ENCODE measurements around the gene FADS2.

Gene FADS2

DNA sequence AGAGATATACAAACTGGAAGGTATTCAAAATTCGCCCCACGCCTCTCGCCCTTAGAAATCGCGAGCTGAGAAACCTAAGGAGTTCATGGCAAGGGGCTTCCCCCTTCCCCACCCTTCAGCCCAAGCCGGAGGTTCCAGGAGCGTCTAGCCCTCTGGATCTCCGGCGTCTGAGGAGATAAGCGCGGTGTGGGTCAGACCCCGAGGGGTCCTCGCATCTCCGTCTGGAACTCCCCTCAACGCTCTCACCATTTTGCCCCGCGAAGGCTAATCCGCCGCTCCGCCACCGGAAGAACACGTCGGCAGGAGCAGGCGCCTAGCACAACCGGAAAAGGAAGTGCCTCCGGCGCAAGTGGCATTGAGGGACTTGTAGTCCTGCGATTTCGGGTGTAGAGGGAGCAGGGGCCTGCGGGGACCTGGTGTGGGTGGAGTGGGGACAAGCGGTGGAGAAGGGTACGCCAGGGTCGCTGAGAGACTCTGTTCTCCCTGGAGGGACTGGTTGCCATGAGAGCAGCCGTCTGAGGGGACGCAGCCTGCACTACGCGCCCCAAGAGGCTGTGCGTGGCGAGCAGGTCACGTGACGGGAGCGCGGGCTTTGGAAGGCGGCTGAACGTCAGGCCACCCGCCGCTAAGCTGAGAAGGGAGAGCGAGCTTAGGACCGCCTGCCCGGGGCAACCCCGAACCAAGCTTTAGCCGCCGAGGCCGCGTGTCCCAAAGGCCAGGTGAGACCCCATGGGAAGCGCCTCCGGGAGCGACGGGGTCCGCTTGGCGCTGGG, 35.6 kb upstream of the FADS2 start, which contains the start of the genes FEN1 and TMEM258:
TSS of gene FEN1 (plus strand) at position 602 of the 773 bp plus-strand sequence. CDS start 2,451 bp downstream, outside the sequence.
TSS of gene TMEM258 (minus strand) at position 290 of the 773 bp plus-strand sequence. CDS start at position 249, 41 bp downstream.
- Mint-ChIP-seq H3K4me1 (ENCODE audit: low read depth) (peaks cover 58% of the 10 kb centered on the region), H3K36me3 (ENCODE audit: low read depth) (peaks cover 90% of the 10 kb centered on the region), H3K27me3 (no peaks in the 10 kb centered on the region), H3K27ac (peak within 1 kb of the TSS; percentile 100), H3K9me3 (no peaks in the 10 kb centered on the region), H3K4me3 (peak within 1 kb of the TSS; percentile 92)
- peak; percentile 94 for DNase-seq

DNA sequence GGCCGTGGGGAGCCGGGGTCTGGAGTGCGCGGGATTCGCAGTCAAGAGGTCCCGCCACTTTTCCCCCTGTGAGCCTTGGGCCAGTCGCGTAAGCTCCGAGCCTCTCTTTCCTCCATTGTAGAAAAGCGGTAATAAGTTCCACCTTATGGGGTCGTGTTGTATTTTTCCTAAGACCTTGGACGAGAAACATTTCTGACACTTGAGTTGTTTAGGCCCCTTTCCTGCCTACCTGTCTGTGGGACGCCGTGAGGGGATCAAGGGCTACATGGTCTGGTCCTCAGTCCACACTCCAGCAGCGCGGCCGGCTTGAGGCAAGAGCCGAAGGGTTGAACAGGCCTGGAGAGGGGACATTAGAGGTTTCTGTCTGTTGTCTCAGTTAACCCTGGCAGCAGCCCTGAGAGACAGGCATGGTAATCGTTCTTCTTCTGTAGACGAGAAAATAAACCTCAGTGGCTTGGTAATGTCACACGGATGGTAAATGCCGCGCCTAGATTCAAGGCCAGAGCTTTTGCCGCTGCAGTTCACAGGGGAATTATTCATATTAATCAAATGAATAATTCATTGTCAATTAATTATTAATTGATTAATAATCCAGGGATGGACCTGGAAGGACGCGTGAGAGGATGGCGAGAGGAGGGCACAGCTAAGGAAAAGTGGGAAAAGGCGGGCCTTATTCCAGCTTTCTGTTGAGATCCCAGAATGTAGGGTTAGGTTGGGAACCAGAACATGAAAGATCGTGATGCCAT, 34.8 kb upstream of the FADS2 start:
- peak overlapping the region; percentile 100 for H3K27ac Mint-ChIP-seq
- H3K4me3 Mint-ChIP-seq: peak overlapping the region; percentile 92
- peak; percentile 58 for DNase-seq
- H3K4me1 Mint-ChIP-seq (ENCODE audit: low read depth): peaks cover 58% of the 10 kb centered on the region
- peaks cover 91% of the 10 kb centered on the region for H3K36me3 Mint-ChIP-seq (ENCODE audit: low read depth)
- no peaks in the 10 kb centered on the region for H3K27me3 Mint-ChIP-seq
- H3K9me3 Mint-ChIP-seq: no peaks in the 10 kb centered on the region

DNA sequence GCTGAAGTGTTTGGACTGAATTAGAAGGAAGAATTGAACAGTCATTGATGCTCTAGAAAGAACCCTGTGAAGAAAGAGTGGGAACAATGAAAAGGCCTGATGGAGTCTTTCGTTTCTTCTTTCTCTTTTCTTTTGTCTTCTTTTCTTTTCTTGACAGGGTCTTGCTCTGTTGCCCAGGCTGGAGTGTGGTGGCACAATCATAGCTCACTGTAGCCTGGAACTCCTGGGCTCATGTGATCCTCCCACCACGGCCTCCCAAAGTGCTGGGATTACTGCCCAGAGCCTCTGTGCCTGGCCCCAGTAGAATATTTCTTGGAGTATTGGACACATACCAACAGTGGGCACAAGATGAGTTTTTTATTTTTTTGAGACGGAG, 34.3 kb upstream of the FADS2 start:
- H3K9me3 Mint-ChIP-seq: no peaks in the 10 kb centered on the region
- H3K4me3 Mint-ChIP-seq: peak overlapping the region; percentile 92
- H3K27me3 Mint-ChIP-seq: no peaks in the 10 kb centered on the region
- peak overlapping the region; percentile 100 for H3K27ac Mint-ChIP-seq
- no peak for DNase-seq
- peaks cover 91% of the 10 kb centered on the region for H3K36me3 Mint-ChIP-seq (ENCODE audit: low read depth)
- H3K4me1 Mint-ChIP-seq (ENCODE audit: low read depth): peaks cover 55% of the 10 kb centered on the region

DNA sequence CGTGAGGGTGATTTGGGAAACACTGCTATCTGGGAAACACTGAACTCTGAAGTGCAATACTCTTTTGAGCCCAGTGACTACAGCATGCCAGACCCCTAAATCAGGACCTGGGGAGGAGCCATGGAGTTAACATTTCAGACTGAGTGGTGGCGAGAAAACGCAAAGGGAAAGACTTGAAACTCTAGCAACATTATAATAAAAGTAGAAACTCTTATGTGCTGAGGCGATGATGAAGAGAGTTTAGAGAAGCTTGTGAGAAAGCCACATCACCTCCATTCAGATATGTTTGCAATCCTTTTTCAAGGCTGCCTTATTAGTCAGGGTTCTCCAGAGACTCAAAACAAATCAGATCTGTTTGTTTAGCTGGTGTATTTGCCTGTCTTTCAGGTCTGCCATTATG, 33.5 kb upstream of the FADS2 start:
- DNase-seq: no peak
- H3K9me3 Mint-ChIP-seq: no peaks in the 10 kb centered on the region
- no peaks in the 10 kb centered on the region for H3K27me3 Mint-ChIP-seq
- H3K27ac Mint-ChIP-seq: no peak overlapping the region
- peaks cover 90% of the 10 kb centered on the region for H3K36me3 Mint-ChIP-seq (ENCODE audit: low read depth)
- H3K4me1 Mint-ChIP-seq (ENCODE audit: low read depth): peaks cover 54% of the 10 kb centered on the region
- peak overlapping the region; percentile 92 for H3K4me3 Mint-ChIP-seq

DNA sequence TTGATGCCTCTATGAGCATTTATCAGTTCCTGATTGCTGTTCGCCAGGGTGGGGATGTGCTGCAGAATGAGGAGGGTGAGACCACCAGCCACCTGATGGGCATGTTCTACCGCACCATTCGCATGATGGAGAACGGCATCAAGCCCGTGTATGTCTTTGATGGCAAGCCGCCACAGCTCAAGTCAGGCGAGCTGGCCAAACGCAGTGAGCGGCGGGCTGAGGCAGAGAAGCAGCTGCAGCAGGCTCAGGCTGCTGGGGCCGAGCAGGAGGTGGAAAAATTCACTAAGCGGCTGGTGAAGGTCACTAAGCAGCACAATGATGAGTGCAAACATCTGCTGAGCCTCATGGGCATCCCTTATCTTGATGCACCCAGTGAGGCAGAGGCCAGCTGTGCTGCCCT, 32.6 kb upstream of the FADS2 start:
- no peak overlapping the region for H3K27ac Mint-ChIP-seq
- H3K9me3 Mint-ChIP-seq: no peaks in the 10 kb centered on the region
- H3K27me3 Mint-ChIP-seq: no peaks in the 10 kb centered on the region
- H3K4me3 Mint-ChIP-seq: peak overlapping the region; percentile 92
- peaks cover 89% of the 10 kb centered on the region for H3K36me3 Mint-ChIP-seq (ENCODE audit: low read depth)
- peaks cover 45% of the 10 kb centered on the region for H3K4me1 Mint-ChIP-seq (ENCODE audit: low read depth)
- no peak for DNase-seq

DNA sequence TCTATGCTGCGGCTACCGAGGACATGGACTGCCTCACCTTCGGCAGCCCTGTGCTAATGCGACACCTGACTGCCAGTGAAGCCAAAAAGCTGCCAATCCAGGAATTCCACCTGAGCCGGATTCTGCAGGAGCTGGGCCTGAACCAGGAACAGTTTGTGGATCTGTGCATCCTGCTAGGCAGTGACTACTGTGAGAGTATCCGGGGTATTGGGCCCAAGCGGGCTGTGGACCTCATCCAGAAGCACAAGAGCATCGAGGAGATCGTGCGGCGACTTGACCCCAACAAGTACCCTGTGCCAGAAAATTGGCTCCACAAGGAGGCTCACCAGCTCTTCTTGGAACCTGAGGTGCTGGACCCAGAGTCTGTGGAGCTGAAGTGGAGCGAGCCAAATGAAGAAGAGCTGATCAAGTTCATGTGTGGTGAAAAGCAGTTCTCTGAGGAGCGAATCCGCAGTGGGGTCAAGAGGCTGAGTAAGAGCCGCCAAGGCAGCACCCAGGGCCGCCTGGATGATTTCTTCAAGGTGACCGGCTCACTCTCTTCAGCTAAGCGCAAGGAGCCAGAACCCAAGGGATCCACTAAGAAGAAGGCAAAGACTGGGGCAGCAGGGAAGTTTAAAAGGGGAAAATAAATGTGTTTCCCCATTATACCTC, 32.1 kb upstream of the FADS2 start:
- Mint-ChIP-seq H3K9me3 (no peaks in the 10 kb centered on the region), H3K4me3 (no peak overlapping the region), H3K4me1 (ENCODE audit: low read depth) (peaks cover 42% of the 10 kb centered on the region), H3K27ac (no peak overlapping the region), H3K36me3 (ENCODE audit: low read depth) (peaks cover 87% of the 10 kb centered on the region), H3K27me3 (no peaks in the 10 kb centered on the region)
- no peak for DNase-seq

DNA sequence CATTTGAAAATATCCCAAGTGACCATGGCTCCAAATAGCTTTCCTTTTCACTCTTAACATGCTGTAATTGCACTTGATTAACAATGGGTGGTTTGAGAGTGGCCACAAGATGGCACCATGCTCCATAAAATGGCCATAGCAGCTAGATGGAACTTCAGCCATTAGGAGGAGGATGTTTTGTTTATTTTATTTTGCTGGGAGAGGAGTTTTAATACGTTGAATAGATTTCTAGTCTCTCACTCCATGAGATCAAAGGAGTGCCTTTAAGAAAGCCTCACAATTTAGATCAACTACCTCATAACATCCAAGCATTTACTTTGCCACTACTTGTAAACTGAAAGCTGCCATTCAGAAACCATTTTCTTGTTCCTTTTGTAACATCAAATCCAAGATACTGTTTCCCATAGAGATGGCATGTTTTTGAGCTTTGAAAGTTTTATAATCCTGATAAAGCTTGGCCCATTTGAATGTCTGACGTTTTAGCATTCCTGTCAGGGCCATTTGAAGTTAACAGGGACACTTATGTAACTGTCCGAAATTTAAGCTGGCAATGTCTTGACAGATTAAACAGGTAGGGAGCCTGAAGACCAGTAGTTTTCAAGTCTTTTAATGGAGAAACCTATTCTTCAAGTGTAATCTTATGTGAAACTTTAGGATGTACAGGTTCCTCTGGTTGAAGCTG, 30.7 kb upstream of the FADS2 start:
- peaks cover 36% of the 10 kb centered on the region for H3K4me1 Mint-ChIP-seq (ENCODE audit: low read depth)
- no peak overlapping the region for H3K27ac Mint-ChIP-seq
- no peaks in the 10 kb centered on the region for H3K27me3 Mint-ChIP-seq
- DNase-seq: peak; percentile 54
- H3K4me3 Mint-ChIP-seq: no peak overlapping the region
- no peaks in the 10 kb centered on the region for H3K9me3 Mint-ChIP-seq
- peaks cover 89% of the 10 kb centered on the region for H3K36me3 Mint-ChIP-seq (ENCODE audit: low read depth)

DNA sequence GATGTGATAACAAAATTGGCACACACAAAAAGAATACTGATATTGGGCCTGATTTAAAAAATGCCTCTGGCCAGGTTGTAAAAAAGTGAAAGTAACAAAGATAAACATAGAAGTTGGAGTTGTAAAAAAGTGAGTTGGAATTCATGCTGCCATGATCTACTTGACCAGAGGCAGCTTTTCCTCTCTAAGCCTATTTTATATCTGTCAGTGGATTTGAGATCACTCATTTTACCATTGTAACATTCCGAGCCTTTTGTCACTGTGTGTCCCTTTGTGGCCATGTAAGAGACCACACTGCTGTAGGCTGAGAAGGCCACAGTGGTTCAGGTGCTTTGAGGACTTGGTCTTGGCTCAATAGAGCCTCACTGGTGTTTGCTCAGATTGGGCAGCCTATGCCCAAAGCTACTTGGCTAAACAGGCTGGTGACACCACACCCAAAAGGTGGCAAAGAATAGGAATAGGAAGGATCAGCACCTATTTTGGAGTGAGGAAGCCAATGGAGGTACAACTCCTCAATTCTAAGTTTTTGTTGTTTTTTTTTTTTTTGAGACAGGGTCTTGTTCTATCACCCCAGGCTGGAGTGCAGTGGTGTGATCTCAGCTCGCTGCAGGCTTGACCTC, 28.3 kb upstream of the FADS2 start:
- no peaks in the 10 kb centered on the region for H3K9me3 Mint-ChIP-seq

DNA sequence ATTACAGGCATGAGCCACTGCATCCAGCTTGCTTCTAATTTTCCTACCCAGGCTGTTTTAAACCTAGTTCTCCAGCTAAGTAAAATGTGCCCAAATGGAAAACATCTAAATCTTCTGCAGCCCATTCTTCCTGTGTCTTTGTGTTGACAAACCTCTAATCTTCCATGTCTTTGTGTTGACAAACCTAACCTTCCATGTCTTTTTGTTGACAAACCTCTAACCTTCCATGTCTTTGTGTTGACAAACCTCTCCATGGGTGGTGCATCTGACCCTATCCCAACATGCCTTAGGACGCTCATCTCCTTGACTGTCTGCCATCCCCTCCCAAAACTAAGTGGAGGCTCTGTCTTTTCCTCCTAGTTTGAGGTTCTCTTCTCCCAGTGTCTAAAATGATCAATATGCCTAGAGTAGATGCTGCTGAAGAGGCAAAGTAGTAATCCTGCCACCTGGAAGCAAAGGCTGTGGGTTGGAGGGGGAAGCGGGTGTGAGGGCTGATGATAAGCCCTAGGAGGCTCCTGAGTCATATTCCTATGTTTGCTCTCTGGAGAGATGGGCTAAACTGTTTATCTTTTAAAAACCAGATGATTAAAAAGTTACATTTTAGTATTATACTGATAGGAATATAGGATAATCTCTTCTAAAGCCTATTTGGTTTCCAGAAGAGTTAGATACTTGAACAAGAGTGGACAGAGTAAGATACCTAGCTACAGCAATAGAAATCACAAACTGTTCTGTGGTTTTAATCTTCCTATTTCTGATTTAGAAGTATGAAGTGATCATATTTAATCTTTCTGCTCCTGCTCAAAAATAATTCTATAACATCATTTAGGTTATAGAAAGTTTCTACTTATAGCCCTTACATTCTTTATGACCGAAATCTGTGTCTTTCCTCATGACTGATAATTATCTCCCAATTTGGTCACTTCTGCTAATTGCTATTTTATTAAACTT, 27.5 kb upstream of the FADS2 start:
- Mint-ChIP-seq H3K27me3 (no peaks in the 10 kb centered on the region), H3K27ac (no peak overlapping the region), H3K4me1 (ENCODE audit: low read depth) (peaks cover 21% of the 10 kb centered on the region), H3K9me3 (no peaks in the 10 kb centered on the region), H3K4me3 (no peak overlapping the region), H3K36me3 (ENCODE audit: low read depth) (peaks cover 82% of the 10 kb centered on the region)
- no peak for DNase-seq

More for the DNA sequence above, 28.3 kb upstream of the FADS2 start:
- Mint-ChIP-seq H3K27me3 (no peaks in the 10 kb centered on the region), H3K27ac (no peak overlapping the region), H3K4me3 (no peak overlapping the region), H3K36me3 (ENCODE audit: low read depth) (peaks cover 85% of the 10 kb centered on the region), H3K4me1 (ENCODE audit: low read depth) (peaks cover 29% of the 10 kb centered on the region)
- DNase-seq: no peak

DNA sequence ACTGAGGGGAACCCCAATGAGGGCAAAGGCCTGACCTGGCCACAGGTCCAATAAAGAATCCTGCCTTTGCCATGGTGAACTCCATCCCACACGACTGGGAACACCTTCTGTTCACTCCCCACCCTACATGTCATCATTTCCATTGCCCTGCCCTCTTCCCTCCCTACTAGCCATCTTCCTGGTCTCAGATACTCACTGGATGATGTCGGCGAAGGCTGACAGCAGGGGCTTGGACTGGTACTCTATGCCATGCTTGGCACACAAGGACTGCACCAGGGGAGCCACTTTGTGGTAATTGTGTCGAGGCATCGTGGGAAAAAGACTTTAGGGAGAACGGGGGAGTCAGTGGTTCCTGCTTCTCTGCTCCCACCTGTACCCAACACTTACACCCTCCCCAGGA, 25.5 kb upstream of the FADS2 start:
- no peak overlapping the region for H3K4me3 Mint-ChIP-seq
- no peaks in the 10 kb centered on the region for H3K27me3 Mint-ChIP-seq
- no peak for DNase-seq
- H3K36me3 Mint-ChIP-seq (ENCODE audit: low read depth): peaks cover 72% of the 10 kb centered on the region
- H3K9me3 Mint-ChIP-seq: no peaks in the 10 kb centered on the region
- peaks cover 5% of the 10 kb centered on the region for H3K4me1 Mint-ChIP-seq (ENCODE audit: low read depth)
- H3K27ac Mint-ChIP-seq: no peak overlapping the region

DNA sequence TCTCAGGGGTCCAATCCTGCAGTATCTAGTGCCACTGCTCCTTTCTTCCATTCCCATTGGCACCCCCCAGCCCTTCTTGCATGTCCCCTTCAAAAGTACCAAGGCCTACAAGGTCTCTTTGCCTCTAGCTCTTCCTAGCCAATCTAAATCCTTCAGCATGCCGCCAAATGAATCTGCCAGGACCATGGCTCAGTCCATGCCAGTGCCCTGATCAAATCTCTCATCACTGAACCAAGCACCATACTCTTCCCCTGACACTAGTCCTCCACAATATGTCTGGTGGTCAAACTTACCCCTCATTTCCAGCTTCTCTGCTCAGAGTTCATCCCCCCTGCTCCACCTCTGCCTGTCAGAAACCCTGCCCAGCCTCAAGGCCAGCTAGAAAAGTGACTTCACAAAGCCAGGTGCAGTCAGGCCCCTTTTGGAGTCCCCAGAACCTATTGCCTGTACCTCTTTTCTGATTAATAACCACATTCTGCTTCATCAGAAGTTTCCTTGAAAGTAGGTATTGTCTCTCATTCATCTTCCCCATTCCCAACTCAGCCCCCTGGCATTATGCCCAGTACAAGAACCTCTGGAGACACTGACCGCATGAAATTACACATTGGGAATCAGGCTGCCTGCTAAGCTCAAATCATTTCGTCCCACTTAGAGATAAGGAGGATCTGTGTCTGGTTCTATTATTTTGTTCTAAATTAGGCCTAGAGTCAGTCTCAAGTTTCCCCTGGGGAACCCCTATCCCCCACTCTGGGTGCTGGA, 24.0 kb upstream of the FADS2 start:
- H3K27ac Mint-ChIP-seq: no peak overlapping the region
- peaks cover 66% of the 10 kb centered on the region for H3K36me3 Mint-ChIP-seq (ENCODE audit: low read depth)
- no peak overlapping the region for H3K4me3 Mint-ChIP-seq
- no peaks in the 10 kb centered on the region for H3K27me3 Mint-ChIP-seq
- no peak for DNase-seq
- peaks cover 3% of the 10 kb centered on the region for H3K4me1 Mint-ChIP-seq (ENCODE audit: low read depth)
- H3K9me3 Mint-ChIP-seq: no peaks in the 10 kb centered on the region

DNA sequence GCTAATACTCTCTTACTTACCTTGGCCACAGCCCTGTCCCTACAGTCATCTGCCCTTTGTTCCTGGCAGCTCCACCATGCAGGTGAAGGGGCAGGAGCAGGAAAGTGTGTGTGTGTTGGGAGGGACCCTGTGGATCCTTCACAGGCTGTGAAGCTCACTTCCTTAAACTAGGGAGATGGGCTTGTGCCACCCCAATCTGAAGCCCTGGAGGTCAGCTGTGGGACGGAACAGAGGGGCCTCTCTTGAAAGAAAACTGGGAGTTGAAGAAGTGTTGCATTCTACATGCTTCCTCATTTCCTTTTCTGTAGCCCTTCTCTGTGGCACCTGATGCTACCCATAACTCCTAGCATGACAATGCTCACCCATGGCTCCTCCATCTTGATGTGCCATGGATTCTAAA, 23.0 kb upstream of the FADS2 start:
- Mint-ChIP-seq H3K27ac (no peak overlapping the region), H3K36me3 (ENCODE audit: low read depth) (peaks cover 62% of the 10 kb centered on the region), H3K4me3 (no peak overlapping the region), H3K4me1 (ENCODE audit: low read depth) (no peaks in the 10 kb centered on the region), H3K27me3 (no peaks in the 10 kb centered on the region), H3K9me3 (no peaks in the 10 kb centered on the region)
- DNase-seq: no peak
